HepG2 (cell line): ENCODE measurements around the gene ANGPTL2. TPM values are rescaled to one million over a fixed set of nuclear protein-coding genes. Genes with fewer than 3 reads are reported as not detected.

Experiments
- ATAC-seq: fragments of 200-7000 bp; cut with Tn5 transposase; 3 replicates; pipeline ENCODE4 v1.9.1; 2020; ENCODE audit warnings: mild to moderate bottlenecking, moderate library complexity
- BruUV-seq: library from RNA; stranded (reverse); fragments of 400-500 nt; replicated peaks from 2 replicates; lab custom pipeline; 2021; lab: Mats Ljungman, UMichigan
- CTCF ChIA-PET: fragments of 300-600 bp; formaldehyde crosslinking; extraction: SDS; loops from one replicate; lab custom pipeline; 2021; ENCODE audit warnings: low total read pairs, inconsistent platforms, low intra/inter-chr PET ratio; lab: Yijun Ruan, JAX
- POLR2A ChIA-PET: fragments of 350-600 bp; sonication (Branson Sonifier 250); formaldehyde crosslinking; loops from one replicate; lab custom pipeline; 2020; ENCODE audit warnings: antibody characterized with exemption, inconsistent platforms; lab: Yijun Ruan, JAX
- DNase-seq: peaks from one replicate; pipeline ENCODE4 v3.0.0-alpha.2; 2015; ENCODE audit warnings: low spot score
- FAIRE-seq: peaks from 3 replicates; lab custom pipeline; 2011; peaks lifted over from hg19 to GRCh38; lab: Jason Lieb, UNC
- H2AFZ ChIP-seq: one replicate; pipeline ENCODE4 v1.6.1; 2011; ENCODE audit warnings: low read length, inconsistent platforms
- H3K27ac ChIP-seq: fragments of 300-600 bp; 3 replicates; pipeline ENCODE4 v1.8.0; 2011; ENCODE audit warnings: mixed run types, mild to moderate bottlenecking, mixed read lengths, low read length, inconsistent platforms; ENCODE audit not compliant: insufficient read depth; ENCODE audit errors: extremely low read length
- H3K27me3 ChIP-seq, 2 experiments: fragments of 200-600 bp in 1 of 2; 2 replicates in 1 of 2; 3 replicates in 1 of 2; pipeline versions ENCODE4 v1.6.0 to v1.8.0; 2011; ENCODE audit warnings: low read length in 2 of 2, mild to moderate bottlenecking in 2 of 2, moderate library complexity in 2 of 2, inconsistent platforms in 1 of 2; ENCODE audit not compliant: insufficient read depth in 2 of 2, control insufficient read depth in 1 of 2
- H3K36me3 ChIP-seq, 2 experiments: fragments of 200-600 bp in 1 of 2; replicated peaks in 1 of 2; 2 replicates in 1 of 2; 3 replicates in 1 of 2; pipeline versions ENCODE4 v1.5.1 to v1.8.0; 2011; ENCODE audit warnings: low read length in 2 of 2, inconsistent platforms in 1 of 2; ENCODE audit not compliant: insufficient read depth in 2 of 2, control insufficient read depth in 1 of 2
- H3K4me1 ChIP-seq: 2 replicates; pipeline ENCODE4 v1.5.1; 2012; ENCODE audit warnings: low read length, inconsistent platforms; ENCODE audit not compliant: insufficient read depth
- H3K4me2 ChIP-seq: 2 replicates; pipeline ENCODE4 v1.6.0; 2011; ENCODE audit warnings: low read depth, low read length, inconsistent platforms
- H3K4me3 ChIP-seq, 3 experiments: fragments of 200-600 bp in 1 of 3; sonication (generic), shearing (Covaris generic) in 1 of 3; replicated peaks in 1 of 3; 2 replicates each; pipeline ENCODE4 v1.5.1; 2011 to 2016; ENCODE audit warnings: low read length in 3 of 3, inconsistent platforms in 2 of 3, low read depth in 2 of 3, mild to moderate bottlenecking in 2 of 3, control low read depth in 1 of 3, mixed read lengths in 1 of 3; ENCODE audit not compliant: insufficient read depth in 1 of 3
- H3K79me2 ChIP-seq: one replicate; pipeline ENCODE4 v1.6.1; 2011; ENCODE audit warnings: low read length, inconsistent platforms; ENCODE audit not compliant: insufficient read depth
- H3K9ac ChIP-seq: 2 replicates; pipeline ENCODE4 v1.6.0; 2011; ENCODE audit warnings: mild to moderate bottlenecking, low read depth, low read length, inconsistent platforms; ENCODE audit not compliant: insufficient read depth
- H3K9me3 ChIP-seq: 2 replicates; pipeline ENCODE4 v1.5.1; 2012; ENCODE audit warnings: mild to moderate bottlenecking, low read length
- H4K20me1 ChIP-seq: 2 replicates; pipeline ENCODE4 v1.6.0; 2011; ENCODE audit warnings: inconsistent platforms, mild to moderate bottlenecking, low read length, moderate library complexity; ENCODE audit not compliant: insufficient read depth
- HINFP ChIP-seq: sonication (generic); formaldehyde crosslinking; IDR thresholded peaks from 2 replicates; pipeline ENCODE4 v1.4.0; 2020; ENCODE audit warnings: low read depth, mild to moderate bottlenecking, missing genetic modification reagents
- KDM5B ChIP-seq: sonication (generic); formaldehyde crosslinking; IDR thresholded peaks from 2 replicates; pipeline ENCODE4 v1.4.0; 2020; ENCODE audit warnings: missing genetic modification reagents, mild to moderate bottlenecking, borderline replicate concordance
- MTF2 ChIP-seq: sonication (generic); formaldehyde crosslinking; IDR thresholded peaks from 2 replicates; pipeline ENCODE4 v1.5.0; 2020; ENCODE audit warnings: missing genetic modification reagents, borderline replicate concordance
- NCOA1 ChIP-seq: sonication (generic); formaldehyde crosslinking; IDR thresholded peaks from 2 replicates; pipeline ENCODE4 v1.9.0; 2021; ENCODE audit warnings: missing genetic modification reagents
- PCBP2 ChIP-seq: fragments of 200-400 bp; formaldehyde crosslinking; optimal IDR thresholded peaks from 2 replicates; pipeline ENCODE3; 2018; ENCODE audit warnings: low read length, low read depth; ENCODE audit not compliant: poor library complexity, severe bottlenecking
- POLR2AphosphoS2 ChIP-seq: IDR thresholded peaks from 2 replicates; pipeline ENCODE4 v1.6.1; 2011; ENCODE audit warnings: low read depth, low read length, improper control_type of control experiment
- RBAK ChIP-seq: sonication (generic); formaldehyde crosslinking; IDR thresholded peaks from 2 replicates; pipeline ENCODE4 v1.5.1; 2020; ENCODE audit warnings: mild to moderate bottlenecking, missing genetic modification reagents
- SP2 ChIP-seq: sonication (generic); formaldehyde crosslinking; IDR thresholded peaks from 2 replicates; pipeline ENCODE4 v1.5.1; 2020; ENCODE audit warnings: mild to moderate bottlenecking, missing genetic modification reagents
- ZC3H4 ChIP-seq: sonication (generic); formaldehyde crosslinking; IDR thresholded peaks from 2 replicates; pipeline ENCODE4 v1.4.0; 2020; ENCODE audit warnings: missing genetic modification reagents, borderline replicate concordance
- ZFP41 ChIP-seq: sonication (generic); formaldehyde crosslinking; IDR thresholded peaks from 2 replicates; pipeline ENCODE4 v1.4.0; 2020; ENCODE audit warnings: mild to moderate bottlenecking, missing genetic modification reagents, borderline replicate concordance
- ZNF350 ChIP-seq: sonication (generic); formaldehyde crosslinking; IDR thresholded peaks from 2 replicates; pipeline ENCODE4 v1.4.0; 2020; ENCODE audit warnings: mild to moderate bottlenecking, low read depth, missing genetic modification reagents, borderline replicate concordance
- ZNF556 ChIP-seq: sonication (generic); formaldehyde crosslinking; IDR thresholded peaks from 2 replicates; pipeline ENCODE4 v1.4.0; 2020; ENCODE audit warnings: mild to moderate bottlenecking, missing genetic modification reagents, borderline replicate concordance
- ZNF749 ChIP-seq: sonication (generic); formaldehyde crosslinking; IDR thresholded peaks from 2 replicates; pipeline ENCODE4 v1.8.0; 2022; ENCODE audit warnings: mild to moderate bottlenecking, missing genetic modification reagents, moderate library complexity, borderline replicate concordance
- ZNF790 ChIP-seq: sonication (generic); formaldehyde crosslinking; IDR thresholded peaks from 2 replicates; pipeline ENCODE4 v1.8.0; 2022; ENCODE audit warnings: missing genetic modification reagents, mild to moderate bottlenecking, borderline replicate concordance
- ZNF878 ChIP-seq: sonication (generic); formaldehyde crosslinking; IDR thresholded peaks from 2 replicates; pipeline ENCODE4 v1.8.1; 2023; ENCODE audit warnings: mild to moderate bottlenecking, missing genetic modification reagents, moderate library complexity
- ZSCAN12 ChIP-seq: sonication (generic); formaldehyde crosslinking; IDR thresholded peaks from 2 replicates; pipeline ENCODE4 v1.9.0; 2021; ENCODE audit warnings: mild to moderate bottlenecking, missing genetic modification reagents
- WGBS: methylation state at CpG from one replicate; pipeline ENCODE4 v1.1.6; 2017; ENCODE audit warnings: low lambda C conversion rate; 5-methylcytosine and 5-hydroxymethylcytosine counted together
- in situ Hi-C: cut with HindIII; loops from 2 replicates; pipeline ENCODE4 v1.10.0; 2017; ENCODE audit warnings: low pct_unique_long_range_greater_than_20kb; ENCODE audit not compliant: extremely low pct_ligation_motif_present
- intact Hi-C: fragments of 100-400 bp; cut with micrococcal nuclease; formaldehyde crosslinking; loops from one replicate; pipeline ENCODE4 v1.10.0; 2022; ENCODE audit not compliant: unreplicated experiment
- polyA plus RNA-seq, 8 experiments: library from polyadenylated mRNA; depleted of rRNA in 3 of 8; stranded (reverse) in 7 of 8; unstranded in 1 of 8; fragments of >200 nt; fragmentation: Illumina TruSeq in 4 of 8; extraction: Trizol in 4 of 8; gene quantifications; 2 replicates each; pipeline versions ENCODE4 v1.2.1 to v1.2.3, GENCODE V29; 2011 to 2016; ENCODE audit warnings: low read depth in 4 of 8, missing spikeins in 1 of 8, mixed read lengths in 1 of 8; ENCODE audit not compliant: insufficient read depth in 1 of 8
- total RNA-seq, 5 experiments: library from RNA; depleted of rRNA; stranded (reverse); fragments of >200 nt; fragmentation: Illumina TruSeq; extraction: Trizol; gene quantifications; 2 replicates each; pipeline ENCODE4 v1.2.3, GENCODE V29; 2016; ENCODE audit warnings: low read depth in 1 of 5
- TF ChIP-seq, protein P1 (sequence below): sonication (generic); formaldehyde crosslinking; IDR thresholded peaks from 2 replicates; pipeline ENCODE4 v1.8.0; 2022; ENCODE audit warnings: missing genetic modification reagents, mild to moderate bottlenecking, moderate library complexity, borderline replicate concordance
- TF ChIP-seq, protein P2 (sequence below): sonication (generic); formaldehyde crosslinking; IDR thresholded peaks from 2 replicates; pipeline ENCODE4 v1.4.0; 2020; ENCODE audit warnings: missing genetic modification reagents

The ANGPTL2 gene
- total and polyA plus RNA-seq, 2 of the 13 experiments (the other 11 are each of a cell fraction or from before 2014, with no cell fraction given): 0.91 to 21.0 TPM

- no peaks in the 10 kb centered on the region for H3K36me3 ChIP-seq
- CTCF ChIA-PET: no interaction called here
- no peaks in the 10 kb centered on the region for H3K79me2 ChIP-seq
- no peaks in the 10 kb centered on the region for H3K9me3 ChIP-seq
- ATAC-seq (no peak), DNase-seq (no peak), FAIRE-seq (no peak)
- no peaks in the 10 kb centered on the region for H3K27me3 ChIP-seq
- intact Hi-C loops: no loop called here
- H4K20me1 ChIP-seq: no peaks in the 10 kb centered on the region
- no peak overlapping the region for H3K4me2 ChIP-seq
- no TSS peak for BruUV-seq
- peaks cover 8% of the 10 kb centered on the region for H3K4me1 ChIP-seq
- POLR2A ChIA-PET: no interaction called here
- no peak overlapping the region for H2AFZ ChIP-seq
- no peak overlapping the region for H3K9ac ChIP-seq
- 66% methylated on average over 5 of the region's 6 CpGs for WGBS
- no peak overlapping the region for H3K27ac ChIP-seq
- H3K4me3 ChIP-seq: no peak overlapping the region
- in situ Hi-C loops: no loop called here
- TF ChIP-seq RBAK (CRISPR knock-in tag) (no peak), ZNF556 (CRISPR knock-in tag) (no peak), ZSCAN12 (CRISPR knock-in tag) (no peak), SP2 (CRISPR knock-in tag) (no peak), MTF2 (CRISPR knock-in tag) (no peak), ZC3H4 (CRISPR knock-in tag) (no peak), POLR2AphosphoS2 (no peak), ZNF790 (no peak), KDM5B (CRISPR knock-in tag) (no peak), ZFP41 (CRISPR knock-in tag) (no peak), ZNF749 (CRISPR knock-in tag) (no peak), HINFP (CRISPR knock-in tag) (no peak), NCOA1 (no peak), PCBP2 (no peak), ZNF350 (CRISPR knock-in tag) (no peak), ZNF878 (CRISPR knock-in tag) (no peak)
- TF ChIP-seq, protein P1, sequence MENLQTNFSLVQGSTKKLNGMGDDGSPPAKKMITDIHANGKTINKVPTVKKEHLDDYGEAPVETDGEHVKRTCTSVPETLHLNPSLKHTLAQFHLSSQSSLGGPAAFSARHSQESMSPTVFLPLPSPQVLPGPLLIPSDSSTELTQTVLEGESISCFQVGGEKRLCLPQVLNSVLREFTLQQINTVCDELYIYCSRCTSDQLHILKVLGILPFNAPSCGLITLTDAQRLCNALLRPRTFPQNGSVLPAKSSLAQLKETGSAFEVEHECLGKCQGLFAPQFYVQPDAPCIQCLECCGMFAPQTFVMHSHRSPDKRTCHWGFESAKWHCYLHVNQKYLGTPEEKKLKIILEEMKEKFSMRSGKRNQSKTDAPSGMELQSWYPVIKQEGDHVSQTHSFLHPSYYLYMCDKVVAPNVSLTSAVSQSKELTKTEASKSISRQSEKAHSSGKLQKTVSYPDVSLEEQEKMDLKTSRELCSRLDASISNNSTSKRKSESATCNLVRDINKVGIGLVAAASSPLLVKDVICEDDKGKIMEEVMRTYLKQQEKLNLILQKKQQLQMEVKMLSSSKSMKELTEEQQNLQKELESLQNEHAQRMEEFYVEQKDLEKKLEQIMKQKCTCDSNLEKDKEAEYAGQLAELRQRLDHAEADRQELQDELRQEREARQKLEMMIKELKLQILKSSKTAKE (CRISPR knock-in tag): no peak
- TF ChIP-seq, protein P2, sequence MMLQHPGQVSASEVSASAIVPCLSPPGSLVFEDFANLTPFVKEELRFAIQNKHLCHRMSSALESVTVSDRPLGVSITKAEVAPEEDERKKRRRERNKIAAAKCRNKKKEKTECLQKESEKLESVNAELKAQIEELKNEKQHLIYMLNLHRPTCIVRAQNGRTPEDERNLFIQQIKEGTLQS: no peak
These were observed 17.7 kb upstream of the ANGPTL2 start for GRCh38 chr9:127140181-127140580.
